Fibroblast of skin of scalp (primary cell): Measurements from ENCODE around the gene OSBPL10.
A peak's percentile ranks its signal among the peaks of the same experiment; 100 is the strongest.
"Not testable (repeated sequence)": the region's sequence is repeated elsewhere in the genome, so short reads cannot be mapped to it uniquely, and the experiment has no call there.

Experiments
- DNase-seq: peaks from one replicate; pipeline ENCODE4 v3.0.0-alpha.2; 2013

Gene OSBPL10

GRCh38 chr3:31804251-31805051 is 176.6 kb downstream of the OSBPL10 start:
- DNase-seq: no peak

GRCh38 chr3:31802981-31803740 is 177.9 kb downstream of the OSBPL10 start:
- DNase-seq: no peak

- DNase-seq: no peak
These were observed 180.6 kb downstream of the OSBPL10 start for GRCh38 chr3:31800436-31800835.

GRCh38 chr3:31798840-31799239 is 182.2 kb downstream of the OSBPL10 start:
- no peak for DNase-seq

GRCh38 chr3:31793821-31794220 is 187.2 kb downstream of the OSBPL10 start:
- no peak for DNase-seq

- no peak for DNase-seq
These were observed 190.0 kb downstream of the OSBPL10 start for GRCh38 chr3:31791090-31791430.

- DNase-seq: no peak
These were observed 190.6 kb downstream of the OSBPL10 start for GRCh38 chr3:31790193-31791089.

- no peak for DNase-seq
These were observed 191.6 kb downstream of the OSBPL10 start for GRCh38 chr3:31789429-31789828.

- DNase-seq: no peak
These were observed 195.3 kb downstream of the OSBPL10 start for GRCh38 chr3:31785734-31786133.

- no peak for DNase-seq
These were observed 195.8 kb downstream of the OSBPL10 start for GRCh38 chr3:31785286-31785685.

GRCh38 chr3:31783851-31784250 is 197.2 kb downstream of the OSBPL10 start:
- DNase-seq: peak; percentile 17

- DNase-seq: not testable (repeated sequence)
These were observed 198.8 kb downstream of the OSBPL10 start for GRCh38 chr3:31782306-31782705.

GRCh38 chr3:31779514-31779913 is 201.5 kb downstream of the OSBPL10 start:
- DNase-seq: no peak

- no peak for DNase-seq
These were observed 203.2 kb downstream of the OSBPL10 start for GRCh38 chr3:31777887-31778286.

GRCh38 chr3:31777092-31777491 is 204.0 kb downstream of the OSBPL10 start:
- no peak for DNase-seq

GRCh38 chr3:31776016-31776415 is 205.0 kb downstream of the OSBPL10 start:
- DNase-seq: no peak

GRCh38 chr3:31775383-31775782 is 205.7 kb downstream of the OSBPL10 start:
- no peak for DNase-seq

- DNase-seq: no peak
These were observed 208.1 kb downstream of the OSBPL10 start for GRCh38 chr3:31772758-31773473.

- no peak for DNase-seq
These were observed 208.8 kb downstream of the OSBPL10 start for GRCh38 chr3:31772272-31772671.

- no peak for DNase-seq
These were observed 210.2 kb downstream of the OSBPL10 start for GRCh38 chr3:31770822-31771326.

GRCh38 chr3:31768479-31769125 is 212.5 kb downstream of the OSBPL10 start:
- DNase-seq: peak; percentile 61

GRCh38 chr3:31767920-31768319 is 213.1 kb downstream of the OSBPL10 start:
- no peak for DNase-seq
